ENCODE results near the gene FAM3A.

GRCh38 chrX:154513716-154514115, 2.3 kb downstream of the FAM3A start:
- TF ChIP-seq CHD1 (IDR thresholded peaks at IDR 0.05; ENCODE audit: low read length) (no peak), TSHZ1 (CRISPR knock-in tag; IDR thresholded peaks at IDR 0.05) (no peak), CTCF (IDR thresholded peaks at IDR 0.05 in 2 of 3, conservative IDR thresholded peaks at IDR 0.05 in 1 of 3; ENCODE audit: insufficient read depth in 2 of 3, low read depth in 1 of 3, low read length in 3 of 3) (no peak), MYNN (IDR thresholded peaks at IDR 0.05) (no peak), MYNN (CRISPR knock-in tag; IDR thresholded peaks at IDR 0.05) (no peak), NFE2L1 (tag; IDR thresholded peaks at IDR 0.05; ENCODE audit: borderline replicate concordance, low read depth) (no peak), SRF (CRISPR knock-in tag; IDR thresholded peaks at IDR 0.05) (no peak), RNF2 (IDR thresholded peaks at IDR 0.05) (no peak), NEUROD1 (IDR thresholded peaks at IDR 0.05; ENCODE audit: borderline replicate concordance, low read depth, low read length, partially characterized antibody) (no peak), KDM1A (IDR thresholded peaks at IDR 0.05) (no peak), POLR2AphosphoS2 (IDR thresholded peaks at IDR 0.05; ENCODE audit: low read length) (no peak), NCOA2 (IDR thresholded peaks at IDR 0.05; ENCODE audit: partially characterized antibody in 2 of 2) (no peak), CEBPZ (IDR thresholded peaks at IDR 0.05; ENCODE audit: borderline replicate concordance, low read depth, low read length) (no peak)
